ENCODE results near the gene MED12L. TPM values are rescaled to one million over a fixed set of nuclear protein-coding genes. Genes with fewer than 3 reads are reported as not detected.

Gene MED12L
- total RNA-seq, 1 experiment from 2014 or later, result 3.0 TPM

GRCh38 chr3:151225040-151225975, 139.8 kb downstream of the MED12L start:
- POLR2A ChIA-PET (ENCODE audit: unreplicated experiment), result no interaction called here
- no peak for DNase-seq
- no peak overlapping the region for H3K27ac ChIP-seq

GRCh38 chr3:151226088-151226563, 140.7 kb downstream of the MED12L start:
- Histone ChIP-seq H3K27ac (no peak overlapping the region), H3K4me2 (no peak overlapping the region)
- CTCF ChIA-PET, result interaction anchor here (0.6 to 0.7 kb wide), 2 partner anchors 10 to 43 kb away, joined by 3 to 4 read pairs; no protein-coding TSS in a partner anchor

More at GRCh38 chr3:151225040-151225975, 139.8 kb downstream of the MED12L start:
- CTCF ChIA-PET, result interaction anchor here (0.6 kb wide), 1 partner anchor 44 kb away, joined by 3 read pairs; no protein-coding TSS in a partner anchor
- peaks cover 6% of the 10 kb centered on the region; the same call in 1 of the 2 replicates for H3K9me3 ChIP-seq (ENCODE audit: insufficient read depth, low read depth)
- H3K27me3 ChIP-seq (ENCODE audit: insufficient read depth, low read depth), result no peaks in the 10 kb centered on the region
- no peaks in the 10 kb centered on the region for H3K9me2 ChIP-seq (ENCODE audit: insufficient read depth)
- intact Hi-C loops (cut with micrococcal nuclease; ENCODE audit: unreplicated experiment), result loop anchor here (5.0 kb wide), 2 partner anchors 58 to 692 kb away; no protein-coding TSS in a partner anchor
- H3F3A ChIP-seq (ENCODE audit: insufficient read depth, low read depth), result peaks cover 6% of the 10 kb centered on the region; the same call in 1 of the 2 replicates
- no peaks in the 10 kb centered on the region for H4K20me1 ChIP-seq (ENCODE audit: insufficient read depth)
- TF ChIP-seq CTCF (conservative IDR thresholded peaks at IDR 0.05) (no peak), EZH2 (IDR thresholded peaks at IDR 0.05; ENCODE audit: low read depth) (no peak)
- H3K36me3 ChIP-seq (ENCODE audit: low read depth), result no peaks in the 10 kb centered on the region
- peaks cover 28% of the 10 kb centered on the region for H3K4me1 ChIP-seq (replicated peaks; ENCODE audit: insufficient read depth)
- no TSS peak for BruUV-seq (replicated peaks)
- H3K4me2 ChIP-seq, result no peak overlapping the region
- H3K4me3 ChIP-seq, result no peak overlapping the region
- no peaks in the 10 kb centered on the region for H3K79me2 ChIP-seq (ENCODE audit: low read depth)
- H2AFZ ChIP-seq, result no peak overlapping the region; the same call in 1 of the 2 replicates

More at GRCh38 chr3:151226088-151226563, 140.7 kb downstream of the MED12L start:
- Histone ChIP-seq H3F3A (ENCODE audit: insufficient read depth, low read depth) (peaks cover 6% of the 10 kb centered on the region; the same call in 1 of the 2 replicates), H3K79me2 (ENCODE audit: low read depth) (no peaks in the 10 kb centered on the region), H3K4me3 (no peak overlapping the region), H3K9me2 (ENCODE audit: insufficient read depth) (no peaks in the 10 kb centered on the region), H4K20me1 (ENCODE audit: insufficient read depth) (no peaks in the 10 kb centered on the region), H3K4me1 (replicated peaks; ENCODE audit: insufficient read depth) (peaks cover 28% of the 10 kb centered on the region), H3K9me3 (ENCODE audit: insufficient read depth, low read depth) (peaks cover 6% of the 10 kb centered on the region; the same call in 1 of the 2 replicates), H3K27me3 (ENCODE audit: insufficient read depth, low read depth) (no peaks in the 10 kb centered on the region), H2AFZ (no peak overlapping the region), H3K36me3 (ENCODE audit: low read depth) (no peaks in the 10 kb centered on the region)
- POLR2A ChIA-PET (ENCODE audit: unreplicated experiment), result no interaction called here
- BruUV-seq (replicated peaks), result no TSS peak
- intact Hi-C loops (cut with micrococcal nuclease; ENCODE audit: unreplicated experiment), result loop anchor here (2.0 to 5.0 kb wide), 3 partner anchors 59 to 691 kb away; no protein-coding TSS in a partner anchor
- DNase-seq, result peak; percentile 2 to 80
- TF ChIP-seq EZH2 (IDR thresholded peaks at IDR 0.05; ENCODE audit: low read depth) (no peak), CTCF (conservative IDR thresholded peaks at IDR 0.05) (no peak)
